B cell (primary cell): ENCODE measurements around the gene PPP2R5B.

Experiments used
- CTCF ChIP-seq: fragments of 200-600 bp; IDR thresholded peaks from one replicate; pipeline ENCODE4 v1.8.0; 2022; ENCODE audit warnings: antibody characterized with exemption, mild to moderate bottlenecking
- EZH2 ChIP-seq: IDR thresholded peaks from 2 replicates; pipeline ENCODE4 v1.6.1; 2012; ENCODE audit warnings: borderline replicate concordance, low read depth, mild to moderate bottlenecking, moderate library complexity, low read length; ENCODE audit not compliant: insufficient read depth, poor library complexity, severe bottlenecking

GRCh38 chr11:64916040-64916774 lies 8.3 kb upstream of the PPP2R5B start:
- no peak for TF ChIP-seq CTCF
- no peak for TF ChIP-seq EZH2
